Astrocyte (in vitro differentiated cells and primary cell): ENCODE measurements around the gene CHN1. TPM values are rescaled to one million over a fixed set of nuclear protein-coding genes. Genes with fewer than 3 reads are reported as not detected.

Experiments
- DNase-seq: peaks from one replicate; pipeline ENCODE4 v3.0.0-alpha.2; 2010; ENCODE audit warnings: low read depth
- FAIRE-seq: peaks from 2 replicates; lab custom pipeline; 2011; peaks lifted over from hg19 to GRCh38; lab: Jason Lieb, UNC
- H2AFZ ChIP-seq: 2 replicates; pipeline ENCODE4 v1.6.0; 2012; ENCODE audit warnings: low read depth, low read length, inconsistent platforms
- H3K27ac ChIP-seq: 2 replicates; pipeline ENCODE4 v1.5.1; 2011; ENCODE audit warnings: low read depth, low read length, inconsistent platforms
- H3K27me3 ChIP-seq: 2 replicates; pipeline ENCODE4 v1.6.0; 2011; ENCODE audit warnings: low read length, inconsistent platforms; ENCODE audit not compliant: insufficient read depth
- H3K36me3 ChIP-seq: 2 replicates; pipeline ENCODE4 v1.5.1; 2011; ENCODE audit warnings: low read length, inconsistent platforms; ENCODE audit not compliant: insufficient read depth
- H3K4me1 ChIP-seq: 2 replicates; pipeline ENCODE4 v1.5.1; 2011; ENCODE audit warnings: low read length, inconsistent platforms; ENCODE audit not compliant: insufficient read depth
- H3K4me2 ChIP-seq: 2 replicates; pipeline ENCODE4 v1.6.0; 2012; ENCODE audit warnings: low read length, inconsistent platforms
- H3K4me3 ChIP-seq: 2 replicates; pipeline ENCODE4 v1.5.1; 2011; ENCODE audit warnings: low read depth, mild to moderate bottlenecking, low read length, inconsistent platforms; ENCODE audit not compliant: insufficient read depth
- H3K79me2 ChIP-seq: 2 replicates; pipeline ENCODE4 v1.6.0; 2012; ENCODE audit warnings: mild to moderate bottlenecking, low read length, inconsistent platforms; ENCODE audit not compliant: insufficient read depth
- H3K9ac ChIP-seq: 2 replicates; pipeline ENCODE4 v1.6.0; 2012; ENCODE audit warnings: mild to moderate bottlenecking, low read length, inconsistent platforms
- H3K9me3 ChIP-seq: 2 replicates; pipeline ENCODE4 v1.5.1; 2012; ENCODE audit warnings: low read depth, mild to moderate bottlenecking, low read length, inconsistent platforms; ENCODE audit not compliant: insufficient read depth
- H4K20me1 ChIP-seq: 2 replicates; pipeline ENCODE4 v1.6.0; 2012; ENCODE audit warnings: low read length, inconsistent platforms; ENCODE audit not compliant: insufficient read depth
- H3K27ac Mint-ChIP-seq: one replicate; pipeline ENCODE4 v1.8.0; 2021; ENCODE audit warnings: mild to moderate bottlenecking, mixed read lengths; ENCODE audit not compliant: unreplicated experiment
- H3K27me3 Mint-ChIP-seq: one replicate; pipeline ENCODE4 v1.8.0; 2021; ENCODE audit warnings: low read depth, mixed read lengths; ENCODE audit not compliant: unreplicated experiment
- H3K36me3 Mint-ChIP-seq: one replicate; pipeline ENCODE4 v1.8.0; 2021; ENCODE audit warnings: low read depth, mixed read lengths; ENCODE audit not compliant: unreplicated experiment
- H3K4me1 Mint-ChIP-seq: one replicate; pipeline ENCODE4 v1.8.0; 2021; ENCODE audit warnings: low read depth, mixed read lengths; ENCODE audit not compliant: unreplicated experiment
- H3K4me3 Mint-ChIP-seq: one replicate; pipeline ENCODE4 v1.8.0; 2021; ENCODE audit warnings: mild to moderate bottlenecking, moderate library complexity, mixed read lengths; ENCODE audit not compliant: unreplicated experiment
- H3K9me3 Mint-ChIP-seq: one replicate; pipeline ENCODE4 v1.8.0; 2021; ENCODE audit warnings: mild to moderate bottlenecking, mixed read lengths; ENCODE audit not compliant: unreplicated experiment
- EZH2 ChIP-seq: IDR thresholded peaks from 2 replicates; pipeline ENCODE4 v1.6.1; 2012; ENCODE audit warnings: mild to moderate bottlenecking, low read length, inconsistent platforms; ENCODE audit not compliant: insufficient read depth
- total RNA-seq: library from RNA; stranded (reverse); gene quantifications from 2 replicates; pipeline ENCODE4 v1.2.1, GENCODE V29; 2021
- TF ChIP-seq, protein P1 (sequence below): IDR thresholded peaks from 2 replicates; pipeline ENCODE4 v1.5.1; 2011; ENCODE audit warnings: low read depth, mild to moderate bottlenecking, inconsistent platforms, low read length, moderate library complexity; ENCODE audit not compliant: insufficient read depth

Gene CHN1
- total RNA-seq, 1 donor from 2014 or later = 23.9 TPM

DNA sequence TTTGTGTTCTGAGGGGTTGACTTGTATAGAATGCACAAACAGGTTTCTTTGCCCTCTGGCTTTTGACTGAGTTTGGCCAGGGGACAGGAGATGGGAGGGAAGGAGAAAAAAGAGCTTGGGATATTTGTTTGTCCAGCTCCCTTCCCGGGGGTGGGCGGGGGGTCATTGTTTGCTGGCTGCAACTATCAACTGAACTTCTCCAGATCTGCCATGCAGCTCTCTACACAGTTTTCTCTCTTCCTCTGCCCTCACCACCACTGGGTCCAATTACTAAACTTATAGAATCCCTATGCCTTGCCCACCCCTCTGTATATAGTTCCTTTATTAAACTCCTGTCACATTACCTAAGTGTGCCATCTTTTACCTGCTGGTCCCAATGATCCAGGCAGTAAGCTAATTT, 32.8 kb upstream of the CHN1 start:
- H3K4me3 ChIP-seq = no peak overlapping the region
- no peaks in the 10 kb centered on the region for H3K9me3 ChIP-seq
- Mint-ChIP-seq H3K9me3 (peaks cover 3% of the 10 kb centered on the region), H3K27me3 (no peaks in the 10 kb centered on the region), H3K4me1 (peaks cover 7% of the 10 kb centered on the region), H3K27ac (no peak overlapping the region), H3K4me3 (no peak overlapping the region), H3K36me3 (peaks cover 2% of the 10 kb centered on the region)
- no peaks in the 10 kb centered on the region for H3K79me2 ChIP-seq
- H3K4me2 ChIP-seq = no peak overlapping the region
- no peak for TF ChIP-seq EZH2
- TF ChIP-seq, protein P1, sequence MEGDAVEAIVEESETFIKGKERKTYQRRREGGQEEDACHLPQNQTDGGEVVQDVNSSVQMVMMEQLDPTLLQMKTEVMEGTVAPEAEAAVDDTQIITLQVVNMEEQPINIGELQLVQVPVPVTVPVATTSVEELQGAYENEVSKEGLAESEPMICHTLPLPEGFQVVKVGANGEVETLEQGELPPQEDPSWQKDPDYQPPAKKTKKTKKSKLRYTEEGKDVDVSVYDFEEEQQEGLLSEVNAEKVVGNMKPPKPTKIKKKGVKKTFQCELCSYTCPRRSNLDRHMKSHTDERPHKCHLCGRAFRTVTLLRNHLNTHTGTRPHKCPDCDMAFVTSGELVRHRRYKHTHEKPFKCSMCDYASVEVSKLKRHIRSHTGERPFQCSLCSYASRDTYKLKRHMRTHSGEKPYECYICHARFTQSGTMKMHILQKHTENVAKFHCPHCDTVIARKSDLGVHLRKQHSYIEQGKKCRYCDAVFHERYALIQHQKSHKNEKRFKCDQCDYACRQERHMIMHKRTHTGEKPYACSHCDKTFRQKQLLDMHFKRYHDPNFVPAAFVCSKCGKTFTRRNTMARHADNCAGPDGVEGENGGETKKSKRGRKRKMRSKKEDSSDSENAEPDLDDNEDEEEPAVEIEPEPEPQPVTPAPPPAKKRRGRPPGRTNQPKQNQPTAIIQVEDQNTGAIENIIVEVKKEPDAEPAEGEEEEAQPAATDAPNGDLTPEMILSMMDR = no peak
- no peak for DNase-seq
- H3K27me3 ChIP-seq = no peaks in the 10 kb centered on the region
- H3K27ac ChIP-seq = no peak overlapping the region
- no peaks in the 10 kb centered on the region for H4K20me1 ChIP-seq
- FAIRE-seq = no peak
- H3K36me3 ChIP-seq = no peaks in the 10 kb centered on the region
- H3K9ac ChIP-seq = no peak overlapping the region
- H3K4me1 ChIP-seq = no peaks in the 10 kb centered on the region
- no peak overlapping the region for H2AFZ ChIP-seq

DNA sequence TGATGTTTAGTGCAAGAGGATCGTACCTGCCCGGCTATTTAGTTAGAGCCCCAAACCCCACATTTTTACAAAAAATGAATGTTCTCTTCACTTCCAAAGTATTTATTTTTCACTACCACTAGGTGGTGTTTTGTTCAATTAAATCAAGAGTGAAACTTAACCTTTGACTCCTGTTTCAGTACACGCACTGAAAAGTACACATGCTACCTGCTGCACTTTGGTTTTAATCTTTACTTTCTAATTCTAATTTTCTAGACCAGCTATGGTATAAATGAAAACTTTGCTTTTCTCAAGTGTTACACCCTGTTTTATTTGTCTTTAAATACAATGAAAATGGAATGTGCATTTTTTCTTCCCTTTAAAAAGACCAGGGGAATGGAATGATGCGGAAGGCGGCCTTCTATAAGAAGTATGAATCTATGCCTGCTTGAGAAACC, 31.4 kb upstream of the CHN1 start:
- peak; percentile 43 for FAIRE-seq

DNA sequence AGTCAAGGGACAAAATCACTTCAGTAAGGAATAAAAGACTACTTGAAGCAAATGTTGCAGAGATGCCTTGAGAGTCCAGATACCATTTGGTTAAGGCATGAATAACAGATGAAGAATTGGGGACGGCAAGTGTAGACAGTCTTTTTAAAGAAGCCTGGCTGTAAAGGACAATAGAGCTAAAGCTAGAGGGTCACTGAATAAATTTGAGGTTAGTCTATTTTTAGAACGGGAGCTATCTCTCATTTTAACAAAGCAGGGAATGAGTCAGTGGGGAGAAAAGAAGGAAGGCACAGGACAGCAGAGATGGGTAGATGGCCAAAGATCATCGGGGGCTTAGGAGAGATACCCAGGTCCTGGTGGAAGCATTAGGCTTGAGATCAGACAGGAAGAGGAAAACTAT, 30.6 kb upstream of the CHN1 start:
- no peaks in the 10 kb centered on the region for H3K4me1 ChIP-seq
- no peak overlapping the region for H3K27ac Mint-ChIP-seq
- no peak overlapping the region for H3K9ac ChIP-seq
- FAIRE-seq (no peak), DNase-seq (no peak)
- H3K9me3 ChIP-seq = no peaks in the 10 kb centered on the region
- no peak overlapping the region for H3K4me3 ChIP-seq
- H2AFZ ChIP-seq = no peak overlapping the region
- no peaks in the 10 kb centered on the region for H3K36me3 ChIP-seq
- no peaks in the 10 kb centered on the region for H3K27me3 ChIP-seq
- H3K4me1 Mint-ChIP-seq = peaks cover 7% of the 10 kb centered on the region
- TF ChIP-seq, protein P1 = no peak
- TF ChIP-seq EZH2 = no peak
- no peaks in the 10 kb centered on the region for H3K79me2 ChIP-seq
- no peaks in the 10 kb centered on the region for H3K27me3 Mint-ChIP-seq
- H3K9me3 Mint-ChIP-seq = no peaks in the 10 kb centered on the region
- H3K4me2 ChIP-seq = no peak overlapping the region
- H3K36me3 Mint-ChIP-seq = peaks cover 2% of the 10 kb centered on the region
- no peak overlapping the region for H3K27ac ChIP-seq
- peak overlapping the region; percentile 23 for H3K4me3 Mint-ChIP-seq
- H4K20me1 ChIP-seq = no peaks in the 10 kb centered on the region

More for the DNA sequence above, 31.4 kb upstream of the CHN1 start:
- Histone ChIP-seq H3K79me2 (no peaks in the 10 kb centered on the region), H3K27me3 (no peaks in the 10 kb centered on the region), H3K36me3 (no peaks in the 10 kb centered on the region), H3K9ac (no peak overlapping the region), H3K4me3 (no peak overlapping the region), H3K4me1 (no peaks in the 10 kb centered on the region), H3K9me3 (no peaks in the 10 kb centered on the region), H2AFZ (no peak overlapping the region), H4K20me1 (no peaks in the 10 kb centered on the region), H3K4me2 (no peak overlapping the region), H3K27ac (no peak overlapping the region)
- H3K4me3 Mint-ChIP-seq = no peak overlapping the region
- peak; percentile 13 for DNase-seq
- H3K4me1 Mint-ChIP-seq = peaks cover 7% of the 10 kb centered on the region
- H3K27ac Mint-ChIP-seq = no peak overlapping the region
- H3K9me3 Mint-ChIP-seq = no peaks in the 10 kb centered on the region
- H3K27me3 Mint-ChIP-seq = no peaks in the 10 kb centered on the region
- no peak for TF ChIP-seq EZH2
- TF ChIP-seq, protein P1 = peak; percentile 50
- H3K36me3 Mint-ChIP-seq = peaks cover 2% of the 10 kb centered on the region
